SH-SY5Y (cell line): ENCODE measurements around the gene EEIG2.

Experiments used
- GATA2 ChIP-seq: IDR thresholded peaks from 2 replicates; pipeline ENCODE4 v1.6.1; 2011; ENCODE audit warnings: mild to moderate bottlenecking, low read depth, low read length
- GATA3 ChIP-seq: IDR thresholded peaks from 2 replicates; pipeline ENCODE4 v1.6.1; 2011; ENCODE audit warnings: low read depth, mild to moderate bottlenecking, low read length, moderate library complexity

DNA sequence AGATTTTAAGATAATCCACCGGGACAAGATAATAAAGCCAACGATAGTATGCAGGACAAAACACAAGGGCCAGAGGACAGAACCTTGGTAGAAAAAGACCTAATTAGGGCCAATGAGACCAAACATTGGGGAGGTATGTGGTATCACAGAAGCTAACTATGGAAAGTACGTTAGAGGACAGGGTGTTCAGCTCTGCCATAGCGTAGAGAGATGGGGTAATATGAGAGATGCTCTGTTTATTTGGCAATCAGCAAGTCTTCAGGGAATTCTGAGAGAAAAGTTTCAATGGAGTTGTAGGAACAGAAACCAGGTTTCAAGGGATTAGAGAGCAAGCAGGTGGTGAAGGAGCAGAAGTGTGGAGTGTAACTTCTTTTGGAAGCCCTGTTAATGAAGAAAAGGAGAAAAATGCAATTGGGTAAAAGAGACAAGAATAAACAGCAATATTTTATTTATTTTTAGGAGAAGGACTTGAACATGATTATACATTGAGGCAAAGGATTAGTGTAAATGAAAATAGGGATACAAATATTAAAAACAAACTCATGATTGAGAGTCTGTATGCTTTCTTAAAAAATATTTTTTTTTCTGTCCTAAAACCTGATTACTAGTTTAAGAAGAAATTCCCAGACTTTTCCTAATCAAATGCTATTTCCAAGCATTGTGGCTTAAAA, 24.0 kb downstream of the EEIG2 start:
- TF ChIP-seq GATA2 (no peak), GATA3 (no peak)
